Endothelial cell of hepatic sinusoid (primary cell): ENCODE data around the gene DIP2A.
"Not testable (repeated sequence)": the region's sequence is repeated elsewhere in the genome, so short reads cannot be mapped to it uniquely, and the experiment has no call there.

Experiments used
- in situ Hi-C: cut with HindIII; loops from 2 replicates; pipeline ENCODE4 v1.10.0; 2017; ENCODE audit warnings: low sequenced_read_pairs

Gene DIP2A

GRCh38 chr21:46425571-46425970 is 33.1 kb upstream of the DIP2A start:
- in situ Hi-C loops: loop anchor here (5.0 kb wide), 1 partner anchor 73 kb away; no protein-coding TSS in a partner anchor

GRCh38 chr21:46426313-46427046 is 32.2 kb upstream of the DIP2A start:
- in situ Hi-C loops: loop anchor here (5.0 kb wide), 1 partner anchor 74 kb away; no protein-coding TSS in a partner anchor

- in situ Hi-C loops: loop anchor here (5.0 kb wide), 1 partner anchor 75 kb away; no protein-coding TSS in a partner anchor
Observed at GRCh38 chr21:46427516-46427915, 31.2 kb upstream of the DIP2A start.

- in situ Hi-C loops: loop anchor here (5.0 kb wide), 1 partner anchor 76 kb away; no protein-coding TSS in a partner anchor
Observed at GRCh38 chr21:46428286-46428685, 30.4 kb upstream of the DIP2A start.

- in situ Hi-C loops: loop anchor here (5.0 kb wide), 1 partner anchor 77 kb away; no protein-coding TSS in a partner anchor
Observed at GRCh38 chr21:46428987-46429710, 29.5 kb upstream of the DIP2A start.

GRCh38 chr21:46429754-46430681 is 28.7 kb upstream of the DIP2A start:
- in situ Hi-C loops: loop anchor here (5.0 kb wide), 1 partner anchor 78 kb away; no protein-coding TSS in a partner anchor

- in situ Hi-C loops: no loop called here
Observed at GRCh38 chr21:46431448-46431847, 27.2 kb upstream of the DIP2A start.

GRCh38 chr21:46431884-46432488 is 26.7 kb upstream of the DIP2A start:
- in situ Hi-C loops: no loop called here

GRCh38 chr21:46433116-46433515 is 25.6 kb upstream of the DIP2A start:
- in situ Hi-C loops: not testable (repeated sequence)

- in situ Hi-C loops: no loop called here
Observed at GRCh38 chr21:46434322-46434958, 24.3 kb upstream of the DIP2A start.

- in situ Hi-C loops: no loop called here
Observed at GRCh38 chr21:46435786-46436227, 22.9 kb upstream of the DIP2A start.

GRCh38 chr21:46436621-46437020 is 22.1 kb upstream of the DIP2A start:
- in situ Hi-C loops: no loop called here

- in situ Hi-C loops: no loop called here
Observed at GRCh38 chr21:46437096-46437498, 21.6 kb upstream of the DIP2A start.

- in situ Hi-C loops: no loop called here
Observed at GRCh38 chr21:46437511-46437910, 21.2 kb upstream of the DIP2A start.

- in situ Hi-C loops: no loop called here
Observed at GRCh38 chr21:46438241-46438640, 20.4 kb upstream of the DIP2A start.

GRCh38 chr21:46439906-46440305 is 18.8 kb upstream of the DIP2A start:
- in situ Hi-C loops: loop anchor here (5.0 kb wide), 2 partner anchors 43 to 148 kb away; no protein-coding TSS in a partner anchor

GRCh38 chr21:46441331-46441730 is 17.4 kb upstream of the DIP2A start:
- in situ Hi-C loops: loop anchor here (5.0 kb wide), 2 partner anchors 44 to 149 kb away; no protein-coding TSS in a partner anchor

- in situ Hi-C loops: loop anchor here (5.0 kb wide), 2 partner anchors 45 to 150 kb away; no protein-coding TSS in a partner anchor
Observed at GRCh38 chr21:46441961-46442498, 16.7 kb upstream of the DIP2A start.

- in situ Hi-C loops: loop anchor here (5.0 kb wide), 2 partner anchors 46 to 151 kb away; no protein-coding TSS in a partner anchor
Observed at GRCh38 chr21:46442938-46443337, 15.8 kb upstream of the DIP2A start.
